ENCODE data around the gene RARRES1. TPM values are rescaled to one million over a fixed set of nuclear protein-coding genes. Genes with fewer than 3 reads are reported as not detected.

RARRES1 gene
- total and polyA plus RNA-seq, 7 donors, result 6.4 to 208 (median 14.6) TPM

DNA sequence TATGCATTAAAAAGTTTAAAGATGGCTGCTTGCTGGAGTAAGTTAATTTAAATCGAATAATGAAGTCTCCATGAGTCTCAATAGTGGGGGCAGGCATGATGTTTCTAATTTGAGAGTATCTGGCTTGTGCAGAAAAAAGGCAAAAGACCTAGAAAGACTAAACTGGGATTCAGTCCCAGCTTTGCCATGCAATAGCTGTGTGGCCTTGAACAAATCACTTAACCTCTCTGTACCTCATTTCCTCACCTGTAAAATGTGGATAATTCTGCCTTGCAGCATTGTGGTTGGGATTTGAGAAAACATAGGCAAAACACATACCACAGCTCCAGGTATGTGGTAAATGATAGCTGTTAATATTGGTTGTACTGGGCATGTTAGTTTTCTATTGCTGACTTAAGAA lies 68.4 kb downstream of the RARRES1 start:
- intact Hi-C loops (cut with DNase I), result no loop called here
- peaks cover 7 to 99% (median 21%) of the 10 kb centered on the region in 4 donors for H3K36me3 ChIP-seq
- WGBS, 2 donors, result 98 to 100% methylated on average over 1 of the region's 1 CpG

DNA sequence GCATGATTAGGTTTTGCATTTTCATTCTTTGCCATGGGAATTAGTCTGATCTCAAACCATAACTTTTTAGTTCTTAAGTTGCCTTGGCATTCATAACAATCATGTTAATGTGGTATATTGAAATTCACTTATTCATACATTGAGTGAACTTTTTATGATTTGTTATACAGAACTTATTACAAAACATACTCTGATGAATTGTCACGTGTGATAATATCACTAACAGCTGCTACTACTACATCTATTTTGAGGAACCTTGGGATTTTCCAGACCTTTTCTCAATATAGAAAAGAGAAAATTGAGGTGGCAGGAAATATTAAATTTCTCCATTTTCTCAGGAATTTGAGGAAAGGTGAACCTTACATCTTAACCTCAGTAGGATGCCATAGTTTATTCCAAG lies 69.0 kb downstream of the RARRES1 start:
- TF ChIP-seq, protein P1, sequence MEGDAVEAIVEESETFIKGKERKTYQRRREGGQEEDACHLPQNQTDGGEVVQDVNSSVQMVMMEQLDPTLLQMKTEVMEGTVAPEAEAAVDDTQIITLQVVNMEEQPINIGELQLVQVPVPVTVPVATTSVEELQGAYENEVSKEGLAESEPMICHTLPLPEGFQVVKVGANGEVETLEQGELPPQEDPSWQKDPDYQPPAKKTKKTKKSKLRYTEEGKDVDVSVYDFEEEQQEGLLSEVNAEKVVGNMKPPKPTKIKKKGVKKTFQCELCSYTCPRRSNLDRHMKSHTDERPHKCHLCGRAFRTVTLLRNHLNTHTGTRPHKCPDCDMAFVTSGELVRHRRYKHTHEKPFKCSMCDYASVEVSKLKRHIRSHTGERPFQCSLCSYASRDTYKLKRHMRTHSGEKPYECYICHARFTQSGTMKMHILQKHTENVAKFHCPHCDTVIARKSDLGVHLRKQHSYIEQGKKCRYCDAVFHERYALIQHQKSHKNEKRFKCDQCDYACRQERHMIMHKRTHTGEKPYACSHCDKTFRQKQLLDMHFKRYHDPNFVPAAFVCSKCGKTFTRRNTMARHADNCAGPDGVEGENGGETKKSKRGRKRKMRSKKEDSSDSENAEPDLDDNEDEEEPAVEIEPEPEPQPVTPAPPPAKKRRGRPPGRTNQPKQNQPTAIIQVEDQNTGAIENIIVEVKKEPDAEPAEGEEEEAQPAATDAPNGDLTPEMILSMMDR (IDR thresholded peaks at IDR 0.05), result no peak

More for the DNA sequence above, 68.4 kb downstream of the RARRES1 start:
- Histone ChIP-seq H3K27me3 (no peaks in the 10 kb centered on the region), H3K27ac (no peak overlapping the region), H3K9me3 (no peaks in the 10 kb centered on the region), H3K4me3 (no peak overlapping the region), H3K4me1 (no peaks in the 10 kb centered on the region)
- TF ChIP-seq POLR2A (IDR thresholded peaks at IDR 0.05) (no peak), EP300 (IDR thresholded peaks at IDR 0.05) (no peak), POLR2AphosphoS5 (IDR thresholded peaks at IDR 0.05) (no peak)
- TF ChIP-seq, protein P1 (IDR thresholded peaks at IDR 0.05), result no peak
- DNase-seq, result no peak

DNA sequence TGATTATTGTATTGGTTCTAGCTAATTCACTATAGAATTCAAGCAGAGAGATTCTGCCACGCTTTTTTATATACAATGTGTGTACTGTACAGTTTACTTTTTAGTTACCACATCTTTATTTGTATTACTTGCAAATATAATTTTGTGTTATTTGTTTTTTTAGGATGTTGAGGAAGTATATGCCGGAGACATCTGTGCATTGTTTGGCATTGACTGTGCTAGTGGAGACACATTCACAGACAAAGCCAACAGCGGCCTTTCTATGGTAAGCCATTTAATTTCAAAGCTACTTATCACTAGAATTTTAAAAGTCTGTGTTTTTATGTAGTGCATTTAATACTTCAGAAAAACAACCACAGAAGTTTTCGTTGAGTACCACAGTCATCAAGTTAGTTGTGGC lies 71.5 kb downstream of the RARRES1 start:
- H3K36me3 ChIP-seq, result peaks cover 7 to 88% (median 26%) of the 10 kb centered on the region in 4 donors
- no peaks in the 10 kb centered on the region for H3K9me3 ChIP-seq
- 82 to 90% methylated on average over 4 of the region's 4 CpGs for WGBS, 2 donors
- no peak for DNase-seq
- no peak overlapping the region for H3K27ac ChIP-seq
- H3K27me3 ChIP-seq, result no peaks in the 10 kb centered on the region
- no peak overlapping the region for H3K4me3 ChIP-seq
- intact Hi-C loops (cut with DNase I), result no loop called here
- TF ChIP-seq POLR2AphosphoS5 (IDR thresholded peaks at IDR 0.05) (no peak), POLR2A (IDR thresholded peaks at IDR 0.05) (no peak), EP300 (IDR thresholded peaks at IDR 0.05) (no peak)
- TF ChIP-seq, protein P1 (IDR thresholded peaks at IDR 0.05), result no peak
- H3K4me1 ChIP-seq, result no peaks in the 10 kb centered on the region

More for the DNA sequence above, 69.0 kb downstream of the RARRES1 start:
- H3K4me3 ChIP-seq, result no peak overlapping the region
- no peaks in the 10 kb centered on the region for H3K27me3 ChIP-seq
- WGBS, 2 donors, result 94 to 96% methylated on average over 1 of the region's 1 CpG
- peaks cover 7 to 97% (median 22%) of the 10 kb centered on the region in 4 donors for H3K36me3 ChIP-seq
- DNase-seq, result no peak
- no peaks in the 10 kb centered on the region for H3K9me3 ChIP-seq
- intact Hi-C loops (cut with DNase I), result no loop called here
- H3K27ac ChIP-seq, result no peak overlapping the region
- no peaks in the 10 kb centered on the region for H3K4me1 ChIP-seq

DNA sequence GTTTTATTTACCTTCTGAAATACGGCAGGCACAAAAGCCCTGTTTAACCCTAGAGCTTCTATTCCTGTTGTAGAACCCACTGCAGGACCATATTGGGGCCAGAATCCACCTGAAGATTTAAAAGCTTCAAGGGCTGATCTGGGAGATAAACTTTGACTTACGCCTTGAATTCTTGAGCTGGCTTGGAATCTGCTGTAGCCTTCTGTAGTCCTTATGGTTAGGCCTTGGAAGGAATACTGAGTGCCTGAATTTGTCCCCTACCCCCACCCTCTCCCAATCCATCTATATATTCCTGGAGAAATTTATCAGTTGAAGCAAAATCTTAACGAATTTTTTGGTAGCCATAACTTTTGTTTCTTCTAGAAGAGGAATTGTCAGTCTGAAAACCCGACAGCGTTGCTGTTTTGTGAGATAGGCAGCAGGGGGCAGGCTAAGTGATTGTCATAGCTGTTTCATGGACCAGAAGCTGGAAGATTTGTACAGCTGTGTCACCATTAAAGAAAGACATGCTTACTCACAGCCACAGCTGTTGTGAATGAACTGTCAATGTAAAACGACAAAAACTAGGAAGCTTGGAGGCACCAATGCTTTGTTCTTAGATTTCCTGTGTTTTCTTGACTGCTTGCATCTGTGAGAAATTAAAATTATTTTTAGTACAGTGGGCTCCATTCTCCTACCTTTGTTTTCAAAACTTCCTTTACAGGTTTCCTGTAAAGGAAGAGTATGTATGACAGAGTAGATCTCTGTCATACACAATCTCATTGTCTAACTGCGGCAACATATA lies 72.6 kb downstream of the RARRES1 start:
- DNase-seq, result peak; percentile 66
- no peaks in the 10 kb centered on the region for H3K9me3 ChIP-seq
- H3K27me3 ChIP-seq, result no peaks in the 10 kb centered on the region
- 41% methylated on average over 7 of the region's 7 CpGs for WGBS, 2 donors
- H3K27ac ChIP-seq, result peak overlapping the region in 1 of 4 donors; percentile 23
- intact Hi-C loops (cut with DNase I), result loop anchor here (5.0 kb wide), 1 partner anchor 133 kb away; no protein-coding TSS in a partner anchor
- no peaks in the 10 kb centered on the region for H3K4me1 ChIP-seq
- TF ChIP-seq, protein P1 (IDR thresholded peaks at IDR 0.05), result peak; percentile 21 to 60 (median 42)
- no peak for TF ChIP-seq POLR2AphosphoS5 (IDR thresholded peaks at IDR 0.05)
- H3K4me3 ChIP-seq, result no peak overlapping the region
- peaks cover 7 to 88% (median 29%) of the 10 kb centered on the region in 4 donors for H3K36me3 ChIP-seq

All from sigmoid colon (tissue), 7 donors.